Fibroblast of skin of right biceps (primary cell): ENCODE results near the gene ARHGAP19.
A peak's percentile ranks its signal among the peaks of the same experiment; 100 is the strongest.
"Not testable (repeated sequence)": the region's sequence is repeated elsewhere in the genome, so short reads cannot be mapped to it uniquely, and the experiment has no call there.

Source experiments
- DNase-seq: peaks from one replicate; pipeline ENCODE4 v3.0.0-alpha.2; 2013

Gene ARHGAP19

DNA sequence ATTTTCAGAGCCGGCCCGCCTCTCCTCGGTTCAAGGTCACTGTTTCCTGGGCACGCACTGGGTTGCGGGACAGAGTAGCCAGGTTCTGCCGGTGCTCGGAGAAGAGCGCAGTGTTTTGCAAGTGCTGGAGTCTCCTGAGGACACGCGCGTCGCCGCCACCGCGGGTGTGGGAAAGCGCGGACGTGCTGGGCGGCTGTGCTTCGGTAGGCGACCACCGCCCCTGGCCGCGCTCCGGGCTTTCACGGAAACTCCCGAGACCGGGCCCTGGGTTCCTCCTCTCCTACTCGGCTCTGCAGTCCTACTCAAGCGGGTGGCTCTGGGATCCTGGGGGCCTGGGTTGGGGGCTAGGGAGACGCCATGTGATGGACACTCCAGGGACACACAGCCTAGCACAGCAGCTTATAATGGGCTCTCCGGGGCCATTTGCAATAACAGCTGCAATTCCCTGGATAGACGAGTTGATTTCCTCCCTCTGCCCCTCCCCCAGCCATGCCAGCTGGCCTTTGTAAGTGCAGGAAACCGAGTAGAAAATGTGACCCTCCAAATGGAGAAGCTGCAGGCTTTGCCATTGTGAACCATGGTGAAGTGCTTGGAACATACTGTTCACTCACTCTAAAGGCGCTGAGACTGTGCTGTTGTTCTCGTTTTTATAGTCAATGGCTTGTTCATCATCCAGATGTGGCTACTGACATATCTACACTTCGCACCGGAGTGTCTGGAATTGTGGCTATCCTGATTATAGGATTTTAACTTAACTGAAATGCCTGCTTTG lies 28.8 kb upstream of the ARHGAP19 start:
- DNase-seq = no peak

DNA sequence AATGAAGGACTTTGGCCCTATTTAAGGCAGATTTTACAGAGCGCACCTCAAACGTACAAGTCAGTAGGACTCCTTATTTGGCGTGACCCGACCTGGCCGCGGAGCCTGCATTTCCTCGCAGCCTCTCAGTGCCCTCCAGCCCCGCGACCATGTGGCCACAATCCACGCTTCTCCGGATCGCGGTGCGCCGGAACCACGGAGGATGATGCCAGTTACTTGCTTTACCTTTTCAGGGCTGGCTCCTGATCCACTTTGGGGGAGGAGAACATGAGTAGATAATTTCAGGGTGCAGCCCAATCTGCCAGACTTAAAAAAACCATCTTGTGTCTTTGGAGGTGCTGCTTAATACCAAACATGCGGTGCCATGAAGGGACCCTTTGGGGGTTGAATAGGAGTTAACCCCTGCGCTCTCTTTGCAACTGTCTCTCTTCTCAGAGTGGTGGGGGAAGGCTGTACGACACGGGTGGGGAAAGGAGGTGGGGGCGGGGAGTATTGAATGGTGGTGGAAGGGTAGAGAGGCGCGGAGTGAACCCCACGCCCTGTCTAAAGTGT lies 28.1 kb upstream of the ARHGAP19 start:
- DNase-seq = no peak

GRCh38 chr10:97319671-97320479 lies 27.4 kb upstream of the ARHGAP19 start:
- DNase-seq = no peak

DNA sequence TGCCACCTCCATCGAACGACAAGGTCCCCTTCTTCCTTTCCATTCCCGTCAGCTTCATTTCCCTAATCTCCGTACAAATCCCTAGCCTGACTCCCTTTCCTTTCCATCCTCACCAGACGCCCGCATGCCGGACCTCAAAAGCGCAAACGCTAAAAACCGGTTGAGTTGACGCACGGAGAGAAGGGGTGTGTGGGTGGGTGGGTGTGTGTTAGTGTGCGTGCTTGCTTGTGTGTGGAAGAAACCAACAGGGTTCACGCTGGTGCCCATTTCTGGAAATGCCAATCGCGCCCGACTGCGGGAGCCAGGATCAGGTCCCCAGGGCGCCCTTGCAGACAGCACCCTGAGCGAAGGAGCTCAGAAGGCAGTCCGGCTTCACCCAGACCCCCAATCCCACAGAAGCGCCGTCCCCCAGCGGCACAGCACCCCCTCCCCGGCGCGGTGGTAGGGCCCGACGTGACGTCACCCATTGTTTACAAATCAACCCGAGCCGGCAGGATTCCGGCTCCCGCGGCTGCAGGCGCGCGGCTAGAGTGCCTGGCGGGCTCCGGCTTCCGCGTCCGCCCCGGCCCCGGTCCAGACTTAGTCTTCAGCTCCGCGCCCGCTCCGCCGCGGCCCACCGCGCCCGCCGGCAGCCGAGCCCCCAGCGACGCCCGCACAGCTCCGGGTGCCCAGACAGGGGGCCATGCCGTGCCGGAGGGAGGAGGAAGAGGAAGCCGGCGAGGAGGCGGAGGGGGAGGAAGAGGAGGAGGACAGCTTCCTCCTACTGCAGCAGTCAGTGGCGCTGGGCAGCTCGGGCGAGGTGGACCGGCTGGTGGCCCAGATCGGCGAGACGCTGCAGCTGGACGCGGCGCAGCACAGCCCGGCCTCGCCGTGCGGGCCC lies 26.6 kb upstream of the ARHGAP19 start, which contains the start of gene FRAT1:
TSS of gene FRAT1 (plus strand) at position 500 of the 880 bp plus-strand sequence. CDS start at position 683, 183 bp downstream.
- DNase-seq = peak; percentile 89

GRCh38 chr10:97314671-97315070 lies 22.2 kb upstream of the ARHGAP19 start:
- no peak for DNase-seq

DNA sequence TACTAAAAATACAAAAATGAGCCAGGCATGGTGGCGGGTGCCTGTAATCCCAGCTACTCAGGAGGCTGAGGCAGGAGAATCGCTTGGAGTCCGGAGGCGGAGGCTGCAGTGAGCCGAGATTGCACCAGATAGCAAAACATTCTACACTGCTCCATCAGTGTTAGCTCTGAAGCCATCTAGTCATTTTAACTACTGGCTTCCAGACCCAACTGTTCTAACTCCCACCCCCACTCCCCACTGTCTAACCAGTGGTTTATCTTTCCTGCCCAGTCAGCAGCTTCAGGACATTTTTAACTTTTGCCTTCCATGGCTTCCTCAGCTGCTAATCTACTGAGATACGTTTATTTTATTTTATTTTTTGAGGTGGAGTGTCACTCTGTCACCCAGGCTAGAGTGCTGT lies 20.5 kb upstream of the ARHGAP19 start:
- no peak for DNase-seq

- no peak for DNase-seq
These were observed 18.7 kb upstream of the ARHGAP19 start for GRCh38 chr10:97311111-97311626.

DNA sequence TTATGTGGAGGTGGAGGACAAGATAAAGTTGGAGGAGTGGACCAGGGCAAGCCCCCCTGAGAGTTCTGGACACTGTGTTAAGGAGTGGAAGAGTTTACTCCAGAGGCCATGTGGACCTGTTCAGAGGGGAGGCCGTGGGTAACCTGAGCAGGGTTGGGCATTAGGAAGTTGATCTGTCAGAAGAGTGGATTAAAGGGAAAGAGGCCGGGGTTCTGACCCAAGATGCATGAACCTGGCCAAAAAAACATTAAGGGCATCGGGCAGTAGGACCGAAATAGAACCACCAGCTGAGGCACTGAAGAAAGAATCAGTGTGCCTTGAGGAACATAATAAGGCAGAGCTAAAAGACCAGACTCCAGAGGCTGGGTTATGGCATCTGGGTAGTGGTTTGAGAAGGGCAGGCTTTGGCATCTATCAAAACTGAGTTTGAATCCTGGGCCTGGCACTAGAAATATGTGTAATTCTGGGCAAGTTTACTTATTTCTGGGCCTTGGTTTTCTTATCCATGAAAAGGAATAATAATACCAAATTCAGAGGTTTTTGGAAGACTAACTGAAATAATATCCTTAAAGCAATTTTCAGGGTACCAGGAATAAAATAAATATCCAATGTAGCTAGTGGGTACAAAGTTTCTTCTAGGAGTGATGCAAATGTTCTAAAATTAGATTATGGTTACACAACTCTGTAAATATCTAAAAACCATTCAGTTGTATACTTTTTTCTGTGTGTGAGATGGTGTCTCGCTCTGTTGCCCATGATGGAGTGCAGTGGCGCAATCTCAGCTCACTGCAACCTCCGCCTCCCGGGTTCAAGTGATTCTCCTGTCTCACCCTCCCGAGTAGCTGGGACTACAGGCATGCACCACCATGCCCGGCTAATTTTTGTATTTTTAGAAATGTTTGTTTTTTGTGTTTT lies 15.7 kb upstream of the ARHGAP19 start:
- DNase-seq = no peak

DNA sequence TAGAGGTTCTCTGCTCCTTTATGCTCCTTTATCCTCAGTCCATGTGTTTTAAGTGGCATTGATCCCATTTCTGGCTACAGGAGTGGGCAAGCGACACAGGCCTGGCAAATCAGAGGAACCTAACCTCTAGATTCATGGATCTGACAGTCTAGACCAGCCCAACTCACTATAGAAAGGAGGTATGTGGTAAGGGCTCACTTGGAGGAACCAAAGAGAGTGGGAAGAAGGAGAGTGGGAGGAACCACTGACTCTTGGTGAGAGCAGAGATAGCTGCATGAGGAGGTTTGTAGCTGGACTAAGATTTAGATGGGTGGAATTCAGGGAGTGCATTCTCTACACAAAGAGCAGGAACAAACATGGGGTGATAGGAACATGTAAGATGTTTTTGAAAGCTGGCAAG lies 15.0 kb upstream of the ARHGAP19 start:
- no peak for DNase-seq

GRCh38 chr10:97302088-97302791 lies 9.8 kb upstream of the ARHGAP19 start:
- DNase-seq = no peak

GRCh38 chr10:97300980-97301379 lies 8.5 kb upstream of the ARHGAP19 start:
- no peak for DNase-seq

DNA sequence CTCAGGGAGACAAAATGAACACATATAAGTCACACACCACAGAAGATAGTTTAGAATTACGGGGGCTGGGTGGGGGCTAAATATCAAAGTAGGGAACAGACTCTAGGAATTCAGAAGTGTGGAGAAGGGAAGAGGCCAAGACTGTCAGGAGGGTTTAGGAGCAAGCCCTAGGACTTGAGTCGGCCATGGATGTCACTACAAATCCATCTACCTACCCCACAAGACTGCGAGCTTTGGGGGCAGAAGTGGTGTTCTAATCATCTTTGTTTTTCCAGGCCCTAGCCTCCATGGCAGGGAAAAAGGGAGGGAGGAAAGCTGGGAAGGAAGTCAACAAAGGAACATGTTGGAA lies 5.8 kb upstream of the ARHGAP19 start:
- DNase-seq = peak; percentile 12

GRCh38 chr10:97297556-97298222 lies 5.3 kb upstream of the ARHGAP19 start:
- no peak for DNase-seq

GRCh38 chr10:97292862-97293198 lies 393 bp upstream of the ARHGAP19 start:
- DNase-seq = no peak

DNA sequence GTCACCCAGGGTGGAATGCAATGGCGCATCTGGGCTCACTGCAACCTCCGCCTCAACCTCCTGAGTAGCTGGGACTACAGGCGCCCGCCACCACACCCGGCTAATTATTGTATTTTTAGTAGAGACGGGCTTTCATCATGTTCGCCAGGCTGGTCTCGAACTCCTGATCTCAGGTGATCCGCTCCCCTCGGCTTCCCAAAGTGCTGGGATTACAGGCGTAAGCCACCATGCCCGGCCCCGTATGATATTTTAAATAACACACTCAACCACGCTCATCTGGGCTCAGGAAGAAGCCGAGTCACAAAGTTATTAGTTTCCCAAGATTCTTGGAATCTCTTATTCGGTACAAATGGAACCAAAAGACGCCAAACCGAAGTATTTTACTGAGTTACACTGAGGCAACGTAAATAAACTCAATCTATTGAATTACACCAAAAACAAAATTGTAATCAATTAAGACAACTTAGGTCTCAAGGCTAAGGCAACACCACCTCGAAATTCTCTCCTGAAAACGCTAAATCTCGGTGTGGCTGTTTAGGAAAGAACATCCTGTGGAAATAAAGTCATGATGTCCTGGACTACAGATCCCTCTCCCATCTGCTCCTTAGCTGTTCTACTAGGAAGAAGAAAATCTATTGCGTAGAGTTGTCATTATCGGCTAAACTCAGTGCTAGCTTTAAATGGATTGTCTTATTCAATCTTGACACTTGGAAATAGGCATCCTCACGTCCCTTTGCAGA lies 910 bp downstream of the ARHGAP19 start:
- DNase-seq = no peak

DNA sequence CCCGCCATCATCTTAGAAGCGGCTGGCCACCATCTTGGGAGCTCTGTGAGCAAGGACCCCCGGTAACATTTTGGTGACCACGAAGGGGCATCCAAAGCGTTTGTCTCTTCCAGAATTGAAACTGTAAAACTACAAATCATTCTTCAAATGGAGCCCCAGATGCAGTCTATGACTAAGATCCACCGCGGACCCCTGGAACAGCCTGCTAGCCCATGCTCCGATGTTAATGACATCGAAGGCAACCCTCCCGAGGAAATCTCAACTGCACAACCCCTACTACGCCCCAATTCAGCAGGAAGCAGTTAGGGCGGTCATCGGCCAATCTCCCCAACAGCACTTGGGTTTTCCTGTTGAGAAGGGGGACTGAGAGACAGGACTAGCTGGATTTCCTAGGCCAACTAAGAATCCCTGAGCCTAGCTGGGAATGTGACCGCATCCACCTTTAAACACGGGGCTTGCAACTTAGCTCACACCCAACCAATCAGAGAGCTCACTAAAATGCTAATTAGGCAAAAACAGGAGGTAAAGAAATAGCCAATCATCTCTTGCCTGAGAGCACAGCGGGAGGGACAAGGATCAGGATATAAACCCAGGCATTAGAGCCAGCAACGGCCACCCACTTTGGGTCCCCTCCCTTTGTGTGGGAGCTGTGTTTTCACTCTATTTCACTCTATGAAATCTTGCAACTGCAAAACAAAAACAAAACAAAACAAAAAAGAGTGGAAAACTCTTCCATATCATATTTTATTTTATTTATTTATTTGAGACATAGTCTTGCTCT lies 1.7 kb downstream of the ARHGAP19 start:
- DNase-seq = not testable (repeated sequence)

- not testable (repeated sequence) for DNase-seq
These were observed 2.4 kb downstream of the ARHGAP19 start for GRCh38 chr10:97290076-97290475.

- no peak for DNase-seq
These were observed 11.7 kb downstream of the ARHGAP19 start for GRCh38 chr10:97280783-97281182.
